ENCODE results near the gene GSTO2.
A peak's percentile ranks its signal among the peaks of the same experiment; 100 is the strongest.

The GSTO2 gene

DNA sequence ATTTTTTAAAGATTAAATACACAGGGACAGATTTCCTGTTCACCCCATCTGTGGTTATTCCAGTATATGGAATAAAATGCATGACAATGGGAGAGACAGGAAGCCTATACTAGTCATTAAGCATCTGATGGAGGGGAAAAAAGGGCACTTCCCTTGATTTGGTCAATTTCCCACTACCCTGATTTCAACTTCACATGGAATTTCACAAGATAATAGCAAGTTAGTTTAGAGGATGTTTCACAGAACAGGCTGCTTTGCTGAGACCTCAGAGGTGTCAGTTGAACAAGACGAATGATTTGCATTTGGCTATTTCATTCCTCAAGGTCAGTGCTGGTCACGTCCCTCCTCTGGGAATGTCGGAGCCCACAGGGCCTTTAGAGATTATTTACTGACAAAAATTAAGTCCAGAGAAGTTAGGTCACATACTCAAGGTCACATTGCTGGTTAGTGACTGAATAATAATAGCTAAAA lies 74.0 kb downstream of the GSTO2 start:
- peak; percentile 55 for DNase-seq

DNA sequence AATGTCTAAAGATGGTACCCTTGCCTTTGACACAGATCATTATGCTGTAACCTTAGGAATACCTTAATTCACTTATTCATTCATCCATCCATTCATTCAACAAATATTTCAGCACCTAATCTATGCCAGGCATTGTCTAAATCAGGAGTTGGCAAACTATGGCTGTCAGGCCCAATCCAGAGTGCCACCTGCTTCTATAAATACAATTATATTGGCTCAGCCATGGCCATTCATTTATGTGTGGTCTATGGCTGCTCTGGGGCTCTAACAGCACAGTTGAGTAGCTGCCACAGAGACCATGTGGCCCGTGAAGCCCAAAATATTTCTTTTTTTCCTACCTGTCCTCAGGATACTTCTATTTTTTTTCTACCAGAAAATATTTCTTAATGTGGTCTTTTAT lies 75.2 kb downstream of the GSTO2 start:
- DNase-seq, result no peak

DNA sequence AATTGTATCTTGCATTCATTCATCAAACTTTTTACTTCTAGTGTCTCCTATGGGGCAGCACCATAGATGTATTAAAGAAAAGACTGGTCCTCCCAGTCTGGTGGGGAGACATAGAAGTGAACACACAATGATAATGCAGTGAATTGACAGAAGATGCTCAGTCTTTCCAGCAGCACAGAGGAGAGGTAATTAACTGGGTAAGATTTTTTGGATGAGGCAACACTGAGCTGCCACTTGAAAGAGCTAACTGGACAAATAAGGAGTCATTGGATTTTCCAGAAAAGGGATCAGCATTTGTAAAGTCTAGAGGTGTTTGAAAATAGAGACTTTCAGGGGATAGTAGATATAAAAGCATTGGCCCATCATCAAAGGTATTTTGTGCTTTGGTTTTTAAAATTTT lies 76.5 kb downstream of the GSTO2 start:
- no peak for DNase-seq

DNA sequence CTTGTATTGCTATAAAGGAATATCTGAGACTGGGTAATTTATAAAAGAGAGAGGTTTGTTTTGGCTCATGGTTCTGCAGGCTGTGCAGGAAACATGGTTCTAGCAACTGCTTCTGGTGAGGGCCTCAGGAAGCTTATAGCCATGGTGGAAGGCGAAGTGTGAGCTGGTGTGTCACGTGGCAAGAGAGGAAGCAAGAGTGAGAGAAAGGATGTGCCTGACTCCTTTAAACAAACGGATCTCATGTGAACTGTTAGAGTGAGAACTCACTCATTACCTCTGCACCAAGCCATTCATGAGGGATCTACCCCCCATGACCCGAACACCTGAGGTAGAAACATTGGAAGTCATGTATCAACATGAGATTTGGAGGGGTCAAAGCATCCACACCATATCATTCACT lies 77.0 kb downstream of the GSTO2 start:
- DNase-seq, result no peak

DNA sequence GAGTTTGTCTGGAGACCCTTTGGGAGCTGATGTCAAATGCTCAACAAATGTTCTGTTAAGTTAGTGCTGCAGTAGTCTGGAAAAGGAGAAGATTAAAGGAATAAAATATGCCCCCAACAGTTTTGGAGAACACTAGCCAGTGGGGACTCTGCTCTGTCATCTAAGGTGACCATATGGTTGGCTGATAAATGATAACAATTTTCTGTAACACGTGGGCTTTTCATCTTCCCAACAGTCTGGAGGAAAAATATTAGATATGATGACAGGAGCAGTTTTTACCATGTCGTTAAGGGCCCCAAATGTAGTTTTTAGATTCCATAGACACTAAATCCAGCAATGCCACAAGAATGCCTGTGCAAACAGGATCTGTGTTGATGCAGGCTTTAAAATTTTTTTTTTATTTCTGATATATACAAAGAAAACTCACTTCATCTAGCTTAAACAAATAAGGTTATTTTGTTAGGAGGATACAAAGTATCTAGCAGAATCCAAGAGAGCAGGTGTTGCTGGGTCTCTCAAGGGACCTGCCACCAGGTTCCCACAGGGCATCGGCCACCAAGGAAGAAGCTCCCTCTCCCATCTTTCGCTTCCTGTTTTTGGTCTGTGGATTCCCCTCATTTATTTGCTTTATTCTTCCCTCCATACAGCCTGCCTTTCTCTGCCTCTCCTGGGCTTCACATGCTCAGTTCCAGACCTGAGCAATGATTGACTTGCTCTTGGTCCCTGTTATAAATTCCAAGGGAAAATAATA lies 78.5 kb downstream of the GSTO2 start:
- DNase-seq, result no peak

DNA sequence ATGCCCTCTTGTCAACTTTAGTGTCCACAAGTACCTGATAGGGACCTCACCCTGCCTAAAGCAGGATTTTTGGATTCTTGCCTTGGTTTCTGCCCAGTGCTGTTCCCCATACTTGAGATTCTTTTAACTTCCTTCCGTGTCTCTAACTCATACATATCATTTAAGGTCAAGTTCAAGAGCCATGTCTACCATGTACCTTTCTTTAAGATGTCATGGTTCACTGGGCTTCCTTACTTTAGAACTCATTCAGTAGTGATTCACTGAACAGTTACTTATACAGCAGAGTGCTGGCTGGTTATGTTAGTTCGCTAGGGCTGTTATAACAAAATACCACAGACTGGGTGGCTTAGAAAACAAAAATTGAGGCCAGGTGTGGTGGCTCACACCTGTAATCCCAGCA lies 79.6 kb downstream of the GSTO2 start:
- DNase-seq, result no peak

DNA sequence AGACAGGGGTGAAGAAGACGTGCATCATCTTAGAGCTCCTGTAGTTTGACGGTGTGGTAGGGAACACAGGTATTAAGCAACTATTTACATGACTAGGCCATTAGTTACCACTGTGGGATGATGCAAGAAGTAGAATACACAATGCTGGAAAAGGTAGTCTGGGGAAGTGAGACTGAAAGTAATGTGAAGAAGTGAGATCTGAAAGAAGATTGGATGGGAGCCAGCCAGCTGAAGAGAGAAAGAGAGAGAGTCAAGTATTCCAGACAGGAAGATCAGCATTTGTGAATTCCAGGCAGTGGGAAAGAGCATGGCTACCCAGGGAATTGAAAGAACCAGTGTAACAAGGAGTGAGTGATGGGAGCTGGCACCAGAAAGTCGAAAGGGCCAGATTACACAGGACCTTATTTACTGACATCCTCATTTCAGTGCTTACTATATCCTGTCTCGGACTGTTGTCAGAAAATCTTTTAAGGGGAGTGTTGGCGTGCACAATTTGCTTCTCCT lies 80.7 kb downstream of the GSTO2 start:
- DNase-seq, result peak; percentile 83

DNA sequence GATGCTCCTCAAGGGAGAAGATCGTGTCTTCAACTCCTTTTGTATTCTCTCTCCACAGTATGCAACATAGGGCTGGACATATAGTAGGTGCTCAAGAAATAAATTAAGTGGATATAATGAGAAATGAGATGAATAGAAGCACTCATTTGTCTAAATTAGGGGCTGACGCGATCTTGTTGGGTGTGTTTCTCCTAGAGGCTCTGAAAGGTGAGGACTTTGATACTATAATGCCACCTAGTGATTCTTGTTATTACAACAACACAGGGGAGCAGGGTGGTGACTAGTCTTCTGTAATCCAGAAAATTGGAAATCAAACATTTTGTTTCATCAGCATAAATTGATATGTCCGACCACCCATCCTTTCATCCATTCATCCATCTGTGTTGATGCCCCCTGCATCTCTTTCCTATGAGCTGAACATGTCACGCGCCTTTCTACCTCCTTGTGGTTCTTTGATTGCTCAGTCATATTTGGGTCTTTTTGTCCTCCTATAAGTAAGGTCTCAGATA lies 81.2 kb downstream of the GSTO2 start:
- DNase-seq, result peak; percentile 77

DNA sequence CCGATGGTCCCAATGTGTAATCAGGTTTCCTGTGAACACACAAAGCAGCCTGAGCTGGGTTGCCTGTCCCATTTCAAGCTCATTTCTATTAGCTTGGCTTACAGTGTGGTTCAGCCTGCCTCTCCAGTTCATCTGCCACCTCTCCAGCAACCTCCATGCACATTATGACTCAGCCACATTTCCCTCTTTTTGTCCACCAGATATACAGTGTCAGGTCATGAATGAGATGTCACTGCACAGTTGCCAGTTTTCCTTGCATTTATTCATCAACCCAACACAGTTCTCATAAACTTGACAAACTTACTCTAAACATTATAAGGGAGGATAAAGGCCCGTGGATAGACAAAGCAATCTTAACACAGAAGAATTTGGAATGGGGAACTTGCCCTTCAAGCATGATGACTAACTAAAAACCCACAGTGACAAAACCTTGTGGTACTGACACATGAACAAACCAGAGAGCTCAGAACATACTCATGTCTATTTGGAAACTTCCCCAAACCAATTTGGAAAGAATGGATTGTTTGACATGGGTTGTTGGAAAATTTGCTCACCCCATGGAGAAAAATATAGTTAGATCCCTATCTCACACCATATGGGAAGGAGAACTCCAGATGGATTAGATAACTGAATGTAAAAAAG lies 82.2 kb downstream of the GSTO2 start:
- peak; percentile 79 for DNase-seq

DNA sequence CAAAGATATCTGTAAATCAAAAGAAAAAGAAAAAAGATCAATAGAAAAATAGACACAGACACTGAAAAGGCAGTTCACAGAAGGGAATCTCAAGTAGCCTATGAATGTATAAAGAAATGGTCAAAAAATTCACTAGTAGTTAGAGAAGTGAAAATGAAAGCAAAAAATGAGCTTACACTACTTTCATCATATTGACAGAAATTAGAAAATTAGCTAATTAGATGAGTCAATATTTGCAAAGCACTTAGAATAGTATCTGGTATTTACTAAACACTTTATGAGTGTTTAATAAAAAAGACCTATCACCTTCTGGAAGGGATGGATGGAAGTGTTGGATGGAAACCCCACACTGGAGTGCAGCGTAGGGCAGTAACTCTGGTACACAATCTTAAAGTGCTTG lies 82.9 kb downstream of the GSTO2 start:
- no peak for DNase-seq

DNA sequence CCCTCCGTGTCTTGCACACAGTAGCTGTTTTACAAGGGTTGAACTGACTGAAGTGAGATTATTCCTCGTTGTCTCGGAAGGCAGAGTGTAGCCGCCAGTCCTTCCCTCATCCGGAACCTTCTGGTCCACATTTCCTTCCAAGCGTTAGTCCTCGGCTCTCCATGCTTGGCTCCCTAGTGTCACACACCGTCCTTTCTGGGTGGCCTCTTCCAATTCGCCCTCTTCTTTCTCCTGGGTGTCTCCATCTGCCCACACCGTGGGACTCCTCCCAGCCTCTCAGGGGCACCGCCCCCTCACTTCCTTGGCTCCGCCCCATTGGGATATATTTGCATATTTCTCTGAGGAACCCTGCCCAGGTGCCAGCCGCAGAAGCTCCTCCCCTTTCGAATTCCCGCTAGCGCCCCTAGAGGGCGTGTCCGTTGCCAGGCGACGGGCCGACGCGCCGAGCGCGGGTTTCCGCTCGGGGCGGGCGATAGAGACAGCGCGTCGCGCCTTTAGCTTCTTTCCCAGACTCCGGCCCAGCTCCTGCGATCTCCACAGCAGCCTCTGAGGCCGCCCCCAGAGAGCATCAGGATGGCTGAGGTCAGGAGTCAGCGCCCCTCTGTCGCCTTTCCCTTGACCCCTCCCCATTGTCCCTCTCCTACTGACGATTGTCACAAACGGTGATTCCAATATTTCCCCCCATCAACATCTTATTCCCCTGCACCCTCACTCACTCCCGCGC lies 84.5 kb downstream of the GSTO2 start, which contains the start of gene CFAP58:
TSS of gene CFAP58 (plus strand) at position 509 of the 724 bp plus-strand sequence. CDS start at position 574, 65 bp downstream.
- peak; percentile 82 for DNase-seq
